ENCODE results near the gene SMARCB1.

Gene SMARCB1

DNA sequence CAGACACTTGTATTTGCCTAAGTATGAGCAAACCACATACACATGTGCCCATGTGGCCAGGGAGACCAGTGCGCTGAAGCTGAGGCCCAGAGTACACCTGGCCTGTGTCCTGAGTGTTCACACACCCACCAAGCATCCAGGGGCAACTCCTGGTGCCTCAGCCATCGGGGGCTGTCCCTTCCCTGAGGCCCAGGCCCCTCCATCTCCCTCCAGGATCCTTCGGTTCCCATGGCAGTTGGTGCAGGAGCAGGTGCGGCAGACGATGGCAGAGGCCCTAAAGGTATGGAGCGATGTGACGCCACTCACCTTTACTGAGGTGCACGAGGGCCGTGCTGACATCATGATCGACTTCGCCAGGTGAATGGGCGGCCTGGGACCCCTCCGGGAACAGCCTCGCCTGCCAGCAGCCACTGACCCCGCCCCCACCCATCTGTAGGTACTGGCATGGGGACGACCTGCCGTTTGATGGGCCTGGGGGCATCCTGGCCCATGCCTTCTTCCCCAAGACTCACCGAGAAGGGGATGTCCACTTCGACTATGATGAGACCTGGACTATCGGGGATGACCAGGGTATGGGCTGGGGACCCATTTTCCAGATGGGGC lies 6.5 kb upstream of the SMARCB1 start:
- no peak for DNase-seq (ENCODE audit: low read depth)

DNA sequence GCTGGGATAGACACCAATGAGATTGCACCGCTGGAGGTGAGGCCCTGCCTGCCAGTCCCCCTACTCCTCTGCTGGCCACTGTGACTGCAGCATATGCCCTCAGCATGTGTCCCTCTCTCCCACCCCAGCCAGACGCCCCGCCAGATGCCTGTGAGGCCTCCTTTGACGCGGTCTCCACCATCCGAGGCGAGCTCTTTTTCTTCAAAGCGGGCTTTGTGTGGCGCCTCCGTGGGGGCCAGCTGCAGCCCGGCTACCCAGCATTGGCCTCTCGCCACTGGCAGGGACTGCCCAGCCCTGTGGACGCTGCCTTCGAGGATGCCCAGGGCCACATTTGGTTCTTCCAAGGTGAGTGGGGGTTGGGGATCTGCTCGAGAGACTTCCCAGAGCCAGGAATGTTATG lies 5.7 kb upstream of the SMARCB1 start:
- DNase-seq (ENCODE audit: low read depth): no peak

DNA sequence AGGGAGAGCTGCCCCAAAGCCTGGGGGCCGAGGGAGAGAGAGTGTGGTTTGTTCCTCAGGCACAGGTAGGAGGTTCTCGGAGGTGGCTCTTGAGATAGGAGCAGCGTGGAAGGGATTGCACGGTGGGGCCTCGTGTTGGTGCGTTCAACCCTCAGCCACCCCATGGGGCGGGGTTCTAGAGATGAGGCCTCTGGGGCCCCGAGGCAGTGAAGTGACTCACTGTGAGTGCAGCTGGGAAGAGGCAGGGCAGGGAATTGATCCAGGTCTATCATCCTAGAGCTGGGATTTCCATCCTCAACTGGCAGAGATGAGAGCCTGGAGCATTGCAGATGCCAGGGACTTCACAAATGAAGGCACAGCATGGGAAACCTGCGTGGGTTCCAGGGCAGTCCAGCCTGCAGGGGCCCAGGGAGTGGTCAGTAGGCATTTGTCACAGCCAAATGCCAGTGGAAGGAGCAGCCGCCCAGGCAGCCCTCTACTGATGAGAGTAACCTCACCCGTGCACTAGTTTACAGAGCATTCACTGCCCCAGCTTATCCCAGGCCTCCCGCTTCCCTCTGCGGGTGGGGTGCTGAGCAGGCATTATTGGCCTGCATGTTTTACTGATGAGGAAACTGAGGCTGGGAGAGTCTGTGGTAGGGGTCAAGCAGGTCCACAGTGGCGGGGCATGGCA lies 5.1 kb upstream of the SMARCB1 start:
- peak; percentile 60 for DNase-seq (ENCODE audit: low read depth)

DNA sequence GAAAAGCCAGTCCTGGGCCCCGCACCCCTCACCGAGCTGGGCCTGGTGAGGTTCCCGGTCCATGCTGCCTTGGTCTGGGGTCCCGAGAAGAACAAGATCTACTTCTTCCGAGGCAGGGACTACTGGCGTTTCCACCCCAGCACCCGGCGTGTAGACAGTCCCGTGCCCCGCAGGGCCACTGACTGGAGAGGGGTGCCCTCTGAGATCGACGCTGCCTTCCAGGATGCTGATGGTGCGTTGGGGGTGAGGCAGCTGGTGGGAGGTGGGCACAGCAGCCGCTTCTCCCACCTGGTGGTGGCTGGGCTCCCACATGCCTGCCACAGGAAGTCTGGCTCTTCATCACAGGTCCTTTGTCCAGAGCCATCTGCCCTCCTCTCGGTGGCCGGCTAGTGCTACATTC lies 4.5 kb upstream of the SMARCB1 start:
- no peak for DNase-seq (ENCODE audit: low read depth)

DNA sequence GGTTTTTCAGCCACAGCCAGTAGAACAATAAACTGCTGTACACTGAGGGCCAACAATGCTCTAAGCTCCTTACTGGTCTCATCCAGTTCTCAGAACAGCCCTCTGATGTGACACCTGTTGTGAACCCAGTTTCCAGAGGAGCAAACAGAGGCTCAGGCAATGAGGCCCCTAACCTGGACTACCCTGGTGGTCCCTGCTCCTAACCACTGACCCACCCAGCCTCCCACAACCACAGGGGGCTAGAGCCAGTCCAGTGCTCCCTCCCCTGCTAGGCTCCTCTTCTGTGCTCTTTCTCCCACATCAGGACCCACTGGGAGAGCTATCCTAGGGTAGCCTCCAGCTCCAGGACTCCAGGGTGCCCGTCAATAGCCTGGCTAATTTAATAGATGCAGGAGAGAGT lies 4.1 kb upstream of the SMARCB1 start:
- DNase-seq (ENCODE audit: low read depth): no peak

DNA sequence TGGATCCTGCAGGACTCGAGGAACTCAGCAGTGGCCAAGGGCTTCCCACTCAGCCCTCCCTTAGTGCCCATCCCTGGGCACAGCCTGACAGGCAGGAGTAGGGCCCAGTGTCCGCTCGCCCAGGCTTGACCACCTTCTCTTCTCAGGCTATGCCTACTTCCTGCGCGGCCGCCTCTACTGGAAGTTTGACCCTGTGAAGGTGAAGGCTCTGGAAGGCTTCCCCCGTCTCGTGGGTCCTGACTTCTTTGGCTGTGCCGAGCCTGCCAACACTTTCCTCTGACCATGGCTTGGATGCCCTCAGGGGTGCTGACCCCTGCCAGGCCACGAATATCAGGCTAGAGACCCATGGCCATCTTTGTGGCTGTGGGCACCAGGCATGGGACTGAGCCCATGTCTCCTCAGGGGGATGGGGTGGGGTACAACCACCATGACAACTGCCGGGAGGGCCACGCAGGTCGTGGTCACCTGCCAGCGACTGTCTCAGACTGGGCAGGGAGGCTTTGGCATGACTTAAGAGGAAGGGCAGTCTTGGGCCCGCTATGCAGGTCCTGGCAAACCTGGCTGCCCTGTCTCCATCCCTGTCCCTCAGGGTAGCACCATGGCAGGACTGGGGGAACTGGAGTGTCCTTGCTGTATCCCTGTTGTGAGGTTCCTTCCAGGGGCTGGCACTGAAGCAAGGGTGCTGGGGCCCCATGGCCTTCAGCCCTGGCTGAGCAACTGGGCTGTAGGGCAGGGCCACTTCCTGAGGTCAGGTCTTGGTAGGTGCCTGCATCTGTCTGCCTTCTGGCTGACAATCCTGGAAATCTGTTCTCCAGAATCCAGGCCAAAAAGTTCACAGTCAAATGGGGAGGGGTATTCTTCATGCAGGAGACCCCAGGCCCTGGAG lies 3.3 kb upstream of the SMARCB1 start:
- no peak for DNase-seq (ENCODE audit: low read depth)

DNA sequence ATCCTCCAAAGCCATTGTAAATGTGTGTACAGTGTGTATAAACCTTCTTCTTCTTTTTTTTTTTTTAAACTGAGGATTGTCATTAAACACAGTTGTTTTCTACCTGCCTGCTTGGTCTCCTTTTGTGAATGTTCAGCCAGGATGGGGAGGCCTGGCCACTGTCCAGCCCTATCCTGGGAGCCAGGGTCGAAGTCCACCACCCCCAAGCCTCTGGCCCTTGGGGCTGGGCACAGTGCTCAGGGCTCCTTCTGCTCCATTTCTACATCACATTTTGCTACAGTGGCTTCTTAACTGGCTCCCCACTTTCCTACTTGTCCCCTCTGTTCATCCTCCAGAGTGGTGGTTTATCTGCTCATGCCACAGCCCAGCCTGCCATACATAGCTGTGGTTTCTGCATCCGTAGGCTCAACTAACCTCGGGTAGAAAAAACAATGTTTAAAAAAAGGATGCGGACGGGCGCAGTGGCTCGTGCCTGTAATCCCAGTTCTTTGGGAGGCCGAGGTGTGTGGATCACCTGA lies 2.5 kb upstream of the SMARCB1 start:
- DNase-seq (ENCODE audit: low read depth): no peak

DNA sequence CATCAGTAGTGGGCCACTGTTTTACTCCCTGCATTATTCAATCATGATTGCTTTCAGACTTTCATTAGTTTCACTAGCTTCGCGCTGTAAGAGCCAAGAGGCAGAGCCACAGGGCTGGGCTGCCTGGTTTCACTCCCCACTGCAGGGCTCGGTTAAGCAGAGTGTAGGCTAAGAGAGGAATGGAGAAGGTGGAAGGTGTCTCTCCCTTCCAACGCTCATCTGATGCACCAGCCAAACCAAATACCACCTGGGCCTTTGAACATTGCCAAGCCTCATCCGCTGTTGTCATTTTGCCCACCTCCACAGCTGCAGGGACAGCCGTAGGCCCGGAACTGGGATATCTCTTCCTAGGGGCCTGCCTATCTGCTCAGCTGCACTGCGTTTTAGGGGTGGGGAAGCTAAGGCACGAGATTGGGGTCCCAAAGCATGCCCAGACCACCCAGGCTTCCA lies 480 bp upstream of the SMARCB1 start:
- no peak for DNase-seq (ENCODE audit: low read depth)

DNA sequence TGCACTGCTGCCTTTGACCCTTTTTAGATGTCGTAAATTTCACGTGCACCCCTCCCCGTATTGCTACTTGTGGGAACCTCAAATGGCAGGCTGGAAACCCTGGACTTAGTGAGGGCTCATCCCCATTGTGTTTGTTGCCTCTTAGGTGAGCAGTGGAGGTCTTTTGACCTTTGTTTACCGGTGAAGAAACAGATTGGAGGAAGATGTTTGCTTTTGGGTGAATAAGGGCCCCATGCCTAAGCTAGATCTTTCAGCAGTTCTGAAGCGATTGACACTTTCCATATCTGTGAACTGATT lies 782 bp downstream of the SMARCB1 start:
- DNase-seq (ENCODE audit: low read depth): no peak

DNA sequence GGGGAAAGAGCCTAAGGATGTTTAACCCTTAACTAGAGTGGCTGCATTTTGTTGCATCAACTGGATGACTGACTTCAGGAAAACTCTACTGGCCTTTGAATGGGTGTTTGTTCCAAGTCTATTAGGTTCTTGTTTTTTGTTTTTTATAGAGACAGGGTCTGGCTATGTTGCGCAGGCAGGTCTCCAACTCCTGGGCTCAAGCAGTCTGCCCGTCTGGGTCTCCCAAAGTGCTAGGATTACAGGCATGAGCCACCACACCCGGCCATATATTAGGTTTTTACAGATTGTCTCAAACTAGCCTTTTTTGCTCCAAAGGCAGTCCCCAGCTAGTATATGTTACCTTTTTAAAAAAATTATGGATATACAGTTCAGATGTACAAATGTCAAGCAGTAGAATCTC lies 1.1 kb downstream of the SMARCB1 start:
- DNase-seq (ENCODE audit: low read depth): no peak

DNA sequence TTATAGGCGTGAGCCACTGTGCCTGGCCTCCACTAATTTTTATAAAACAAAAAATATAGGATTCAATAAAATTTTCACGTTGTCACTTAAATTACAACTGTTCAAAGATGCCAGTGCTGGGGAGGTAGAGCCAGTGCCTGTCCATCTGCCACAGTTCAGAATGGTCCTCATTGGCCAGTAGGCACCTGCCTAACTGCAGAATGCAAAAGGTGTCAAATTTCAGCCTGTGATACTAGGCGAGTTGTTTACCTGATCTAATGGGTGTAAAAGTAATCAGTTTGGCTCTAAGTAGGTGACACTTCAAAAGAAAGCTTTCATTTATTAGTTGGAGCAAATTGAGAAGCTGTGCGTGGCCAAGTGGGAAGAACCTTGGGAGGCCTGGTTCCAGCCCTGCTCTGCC lies 2.4 kb downstream of the SMARCB1 start:
- no peak for DNase-seq (ENCODE audit: low read depth)

DNA sequence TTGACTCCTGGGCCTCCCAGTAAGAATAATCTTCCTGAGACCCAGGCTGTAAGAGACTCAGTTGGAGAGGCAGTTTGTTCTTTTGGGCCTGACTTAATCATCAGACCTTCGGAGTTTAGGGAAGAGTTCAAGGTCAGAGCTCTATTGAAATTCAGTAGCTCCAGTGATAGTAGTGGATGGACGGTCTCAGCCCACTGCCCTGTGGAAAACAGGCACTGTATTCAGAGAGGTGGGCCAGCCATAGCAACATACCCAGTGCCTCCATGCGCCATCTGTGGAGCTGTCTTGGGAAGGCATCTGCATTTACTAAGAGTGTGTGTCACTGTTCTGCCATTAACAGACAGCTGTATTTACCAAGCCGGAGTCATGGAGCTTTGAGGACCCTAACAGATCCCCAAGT lies 2.9 kb downstream of the SMARCB1 start:
- no peak for DNase-seq (ENCODE audit: low read depth)

DNA sequence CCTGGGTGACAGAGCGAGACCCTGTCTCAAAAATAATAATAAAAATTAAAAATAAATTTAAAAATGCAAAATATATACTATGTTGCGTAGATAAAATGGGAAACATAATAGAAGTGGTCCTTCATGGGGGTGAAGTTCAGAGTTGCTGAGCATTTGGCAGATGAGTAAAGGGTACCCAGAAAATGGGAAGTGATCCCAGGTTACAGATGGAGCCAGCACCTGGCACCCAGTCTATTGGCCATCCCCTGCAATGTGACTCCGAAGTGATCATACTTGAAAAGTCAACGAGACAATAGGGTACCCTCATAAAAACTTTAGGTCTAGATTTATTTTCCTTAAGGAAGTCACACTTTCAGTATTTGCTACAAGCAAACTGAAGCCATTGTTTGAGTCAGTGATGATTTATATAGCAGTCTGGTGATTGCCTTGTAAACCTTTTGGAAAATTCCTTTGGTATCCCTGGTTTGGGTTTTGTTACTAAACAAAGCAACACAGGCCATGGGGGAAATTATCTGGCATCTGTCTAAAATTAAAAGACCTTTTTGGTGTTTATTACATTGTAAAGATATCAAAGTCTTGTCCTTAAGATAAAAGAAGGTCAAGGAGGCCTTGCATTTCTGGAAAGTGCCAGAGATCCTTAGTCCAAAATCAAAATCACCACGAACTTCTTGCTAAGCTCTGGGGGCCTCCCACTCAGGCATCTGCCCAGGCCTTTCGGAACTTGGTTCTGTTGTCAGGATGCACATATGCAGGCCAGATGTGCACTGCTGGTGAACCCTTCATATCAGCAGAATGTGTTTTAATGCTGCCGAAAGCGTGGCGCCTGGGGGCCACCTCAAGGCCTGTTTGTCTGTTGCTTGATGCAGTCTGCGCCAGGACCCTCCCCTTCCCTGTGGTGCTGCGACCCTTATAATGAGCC lies 4.3 kb downstream of the SMARCB1 start:
- DNase-seq (ENCODE audit: low read depth): no peak

DNA sequence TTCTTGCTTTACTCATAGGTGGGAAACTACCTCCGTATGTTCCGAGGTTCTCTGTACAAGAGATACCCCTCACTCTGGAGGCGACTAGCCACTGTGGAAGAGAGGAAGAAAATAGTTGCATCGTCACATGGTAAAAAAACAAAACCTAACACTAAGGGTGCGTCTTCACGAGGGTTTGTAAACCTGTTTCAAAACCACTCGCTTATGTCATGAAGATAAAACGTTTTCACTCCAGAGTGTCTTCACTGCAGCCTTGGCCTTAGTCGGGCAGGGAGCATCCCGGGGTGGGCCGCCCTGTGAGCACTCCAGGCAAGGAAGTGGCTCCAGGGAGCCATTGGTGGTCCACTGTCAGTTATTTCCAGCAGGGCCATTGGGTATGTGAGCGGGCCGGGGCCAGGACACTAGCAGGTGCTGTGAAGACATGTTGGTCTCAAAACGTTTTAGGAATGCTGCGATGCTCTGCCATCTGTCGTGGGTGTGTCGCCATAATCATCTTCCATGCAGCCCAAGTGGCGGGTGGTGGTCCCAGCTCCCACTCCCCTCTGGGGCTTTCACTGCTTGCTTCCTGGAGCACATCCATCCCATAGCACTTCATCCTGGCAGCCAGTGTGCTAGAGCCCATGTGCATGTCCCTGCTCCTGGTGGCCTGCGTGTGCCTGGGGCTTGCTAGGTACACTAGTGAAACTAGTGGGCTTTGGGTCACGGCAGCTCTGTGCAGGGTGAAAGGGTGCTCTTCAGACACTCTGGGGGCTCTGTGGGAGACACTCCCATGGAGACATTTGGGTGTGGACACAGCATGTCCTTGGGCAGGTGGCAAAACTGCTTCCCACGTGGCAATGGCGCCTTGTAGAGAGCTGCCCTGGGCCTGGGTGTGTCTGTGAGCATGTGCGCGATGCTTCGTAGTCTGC lies 5.2 kb downstream of the SMARCB1 start:
- DNase-seq (ENCODE audit: low read depth): no peak

DNA sequence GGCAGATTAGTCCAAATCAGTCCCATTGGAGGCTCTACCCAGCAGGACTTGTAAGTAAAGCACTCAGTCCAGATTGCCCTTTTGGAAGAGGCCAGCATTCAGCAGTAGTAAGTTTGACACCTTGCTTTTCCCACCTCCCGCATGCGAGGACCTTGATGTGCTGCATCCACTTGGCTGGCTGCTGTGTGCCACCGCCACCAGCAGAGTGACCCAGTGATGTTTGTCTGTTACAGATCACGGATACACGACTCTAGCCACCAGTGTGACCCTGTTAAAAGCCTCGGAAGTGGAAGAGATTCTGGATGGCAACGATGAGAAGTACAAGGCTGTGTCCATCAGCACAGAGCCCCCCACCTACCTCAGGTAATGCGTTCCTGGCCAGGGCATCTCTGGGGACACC lies 6.6 kb downstream of the SMARCB1 start:
- no peak for DNase-seq (ENCODE audit: low read depth)

DNA sequence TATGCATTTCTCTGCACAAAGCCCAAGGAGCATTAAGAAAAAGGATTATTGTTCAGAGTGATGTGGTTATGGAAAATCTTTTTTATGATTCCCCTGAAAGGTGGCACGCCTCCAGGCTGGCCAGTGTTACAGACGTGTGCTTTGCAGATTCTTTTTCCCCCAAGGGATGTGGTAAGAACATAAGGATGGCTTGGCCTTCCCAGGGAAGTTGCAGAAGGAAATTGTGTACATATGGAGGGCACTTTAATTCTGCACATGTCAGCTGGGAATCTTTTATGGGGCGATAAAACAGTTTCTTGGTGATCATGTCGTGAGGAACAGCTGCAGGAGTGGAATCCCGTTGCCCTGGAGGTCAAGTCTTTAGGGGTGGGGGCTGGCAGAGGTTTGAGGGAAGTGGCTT lies 9.7 kb downstream of the SMARCB1 start:
- no peak for DNase-seq (ENCODE audit: low read depth)

DNA sequence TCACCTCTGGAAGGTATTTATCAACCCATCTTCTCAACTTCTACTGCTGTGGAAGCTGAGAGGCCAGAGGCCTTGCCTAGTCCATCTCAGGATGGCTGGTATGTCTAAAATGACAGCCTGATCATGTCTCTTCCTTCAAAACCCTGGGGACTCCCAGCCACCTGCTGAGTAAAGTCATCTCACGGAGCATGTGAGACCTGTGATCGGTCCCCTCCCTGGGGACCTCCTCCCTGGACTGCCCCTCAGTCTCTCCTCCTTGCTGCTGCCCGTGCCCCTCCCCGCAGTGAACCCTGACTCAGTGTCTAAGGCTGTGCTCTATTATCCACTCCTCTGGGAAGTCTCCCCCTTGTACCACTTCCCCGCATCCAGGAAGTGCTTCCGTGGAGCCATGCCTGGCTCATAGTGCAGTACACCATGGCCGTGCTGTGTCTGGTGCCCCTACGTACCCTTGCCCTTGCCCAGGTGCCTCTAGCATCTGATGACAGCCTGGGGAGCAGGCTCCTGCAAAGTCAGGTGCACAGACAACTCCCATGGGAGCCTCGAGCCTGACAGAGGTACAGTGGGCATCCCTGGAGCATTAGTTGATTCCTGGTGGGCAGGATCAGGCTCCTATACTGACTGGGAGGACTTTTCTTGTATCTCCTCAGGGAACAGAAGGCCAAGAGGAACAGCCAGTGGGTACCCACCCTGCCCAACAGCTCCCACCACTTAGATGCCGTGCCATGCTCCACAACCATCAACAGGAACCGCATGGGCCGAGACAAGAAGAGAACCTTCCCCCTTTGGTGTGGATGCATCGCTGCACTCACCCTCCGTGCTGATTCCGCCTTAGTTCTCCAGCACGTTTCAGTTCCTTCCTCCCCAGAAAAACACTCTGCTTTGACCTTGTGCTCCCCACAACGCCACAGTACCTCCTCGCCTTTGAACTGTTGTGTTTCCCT lies 13.8 kb downstream of the SMARCB1 start:
- no peak for DNase-seq (ENCODE audit: low read depth)

DNA sequence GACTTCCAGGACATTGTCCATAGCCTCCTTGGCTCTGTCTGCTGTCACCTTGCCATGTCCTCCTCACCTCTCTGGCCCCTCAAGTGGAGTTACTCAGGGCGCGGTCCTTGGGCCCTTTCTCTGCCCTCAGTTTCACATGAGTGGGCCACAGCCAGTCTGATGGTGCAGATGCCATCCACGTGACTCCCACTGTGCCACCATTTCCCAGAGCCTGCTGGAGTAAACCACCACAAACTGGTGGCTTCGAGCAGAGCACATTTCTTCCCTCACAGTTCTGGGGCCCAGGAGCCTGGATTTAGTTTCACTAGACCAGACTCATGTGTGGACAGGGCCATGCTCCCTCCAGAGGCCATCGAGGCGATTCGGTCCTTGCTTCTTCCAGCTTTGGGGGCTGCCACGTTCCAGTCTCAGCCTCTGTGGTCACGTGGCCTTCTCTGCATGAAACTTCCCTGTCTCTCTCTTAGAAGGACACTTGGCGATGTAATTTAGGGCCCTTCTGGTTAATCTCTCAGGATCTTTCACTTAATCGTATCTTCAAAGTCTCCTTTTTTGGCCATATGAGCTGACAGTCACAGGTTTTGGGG lies 14.6 kb downstream of the SMARCB1 start:
- DNase-seq (ENCODE audit: low read depth): no peak

DNA sequence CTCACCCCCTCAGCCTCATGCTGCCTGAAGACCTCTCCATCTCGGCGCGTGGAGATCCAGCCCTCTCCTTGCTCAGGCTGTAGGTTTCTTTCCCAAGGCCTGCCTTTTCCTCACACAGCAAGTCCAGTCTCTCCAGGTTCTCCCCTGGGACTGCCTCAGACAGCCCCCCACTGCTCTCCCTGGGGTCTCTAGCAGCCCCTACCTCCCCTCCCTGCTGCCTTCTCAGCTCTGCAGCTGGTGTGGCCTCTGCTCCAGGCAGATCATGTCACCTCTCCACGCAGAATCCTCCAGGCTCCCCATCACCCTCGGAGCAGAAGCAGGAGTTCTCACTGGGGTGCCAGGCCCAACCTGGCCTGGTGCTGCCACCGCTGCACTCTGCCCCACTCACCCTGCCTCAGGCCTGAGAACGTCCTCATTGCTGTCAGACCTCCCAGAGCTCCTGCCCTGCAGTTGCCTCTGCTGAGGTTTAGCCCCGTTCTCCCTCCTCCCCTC lies 15.2 kb downstream of the SMARCB1 start:
- DNase-seq (ENCODE audit: low read depth): no peak

Measured in GM04503 (cell line).